Fibroblast of skin of abdomen (primary cell): ENCODE data around the gene B3GAT1. TPM values are rescaled to one million over a fixed set of nuclear protein-coding genes. Genes with fewer than 3 reads are reported as not detected.
"Not testable (repeated sequence)": the region's sequence is repeated elsewhere in the genome, so short reads cannot be mapped to it uniquely, and the experiment has no call there.

Experiments used
- DNase-seq: peaks from one replicate; pipeline ENCODE4 v3.0.0-alpha.2; 2013
- polyA plus RNA-seq, 2 experiments: library from polyadenylated mRNA; unstranded; fragments of 120-200 nt; gene quantifications; one replicate each; pipeline ENCODE4 v1.2.1, GENCODE V29; 2013; ENCODE audit not compliant: insufficient read length in 2 of 2

The B3GAT1 gene, protein sequence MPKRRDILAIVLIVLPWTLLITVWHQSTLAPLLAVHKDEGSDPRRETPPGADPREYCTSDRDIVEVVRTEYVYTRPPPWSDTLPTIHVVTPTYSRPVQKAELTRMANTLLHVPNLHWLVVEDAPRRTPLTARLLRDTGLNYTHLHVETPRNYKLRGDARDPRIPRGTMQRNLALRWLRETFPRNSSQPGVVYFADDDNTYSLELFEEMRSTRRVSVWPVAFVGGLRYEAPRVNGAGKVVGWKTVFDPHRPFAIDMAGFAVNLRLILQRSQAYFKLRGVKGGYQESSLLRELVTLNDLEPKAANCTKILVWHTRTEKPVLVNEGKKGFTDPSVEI
- not detected for polyA plus RNA-seq (2013, experiment 1 of 2; ENCODE audit: insufficient read length)
- not detected for polyA plus RNA-seq (2013, experiment 2 of 2; ENCODE audit: insufficient read length)

DNA sequence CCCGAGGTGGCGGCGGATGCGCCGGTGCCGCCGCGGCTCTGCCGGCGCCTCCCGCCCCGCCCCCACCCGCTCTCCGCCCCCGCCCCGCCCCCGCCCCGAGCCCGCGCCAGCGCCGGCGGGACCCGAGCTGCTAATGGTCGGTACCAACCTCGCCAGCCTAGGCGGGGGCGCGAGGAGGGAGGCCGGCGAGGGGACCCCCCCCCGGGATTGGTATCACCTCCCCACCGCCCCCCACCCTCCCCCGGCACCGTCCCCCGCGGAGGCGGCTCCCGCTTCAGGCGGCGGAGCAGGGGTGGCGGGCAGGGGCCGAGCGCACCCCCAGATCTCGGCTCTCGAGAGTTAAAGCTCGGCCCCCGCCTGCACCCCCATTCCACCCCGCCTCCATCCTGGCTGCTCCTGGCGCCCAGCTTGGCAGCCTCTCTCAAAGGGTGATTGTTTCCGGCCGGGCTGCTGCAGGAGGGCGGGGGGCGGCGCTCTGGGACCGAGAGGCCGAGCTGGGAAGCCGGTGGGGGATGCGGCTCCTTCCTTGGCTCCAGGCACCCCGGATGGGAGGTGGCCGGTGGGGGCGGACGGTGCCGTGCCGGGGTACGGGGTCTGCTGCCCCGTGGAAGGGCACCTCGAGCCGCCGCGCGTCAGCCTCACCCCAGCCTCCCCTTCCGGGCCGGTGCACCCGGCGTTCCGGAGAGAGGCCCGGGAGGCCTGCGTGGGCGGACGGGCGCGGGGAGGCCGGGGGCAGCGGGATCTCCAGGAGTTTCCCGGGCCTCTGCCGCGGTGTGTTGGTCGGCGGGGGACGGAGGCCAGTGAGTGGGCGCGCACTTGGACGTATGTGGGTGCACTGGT lies at the start of gene B3GAT1:
B3GAT1 (minus strand) TSS at position 40 of the 840 bp plus-strand sequence. CDS start 24,583 bp downstream, outside the sequence.
- no peak for DNase-seq

DNA sequence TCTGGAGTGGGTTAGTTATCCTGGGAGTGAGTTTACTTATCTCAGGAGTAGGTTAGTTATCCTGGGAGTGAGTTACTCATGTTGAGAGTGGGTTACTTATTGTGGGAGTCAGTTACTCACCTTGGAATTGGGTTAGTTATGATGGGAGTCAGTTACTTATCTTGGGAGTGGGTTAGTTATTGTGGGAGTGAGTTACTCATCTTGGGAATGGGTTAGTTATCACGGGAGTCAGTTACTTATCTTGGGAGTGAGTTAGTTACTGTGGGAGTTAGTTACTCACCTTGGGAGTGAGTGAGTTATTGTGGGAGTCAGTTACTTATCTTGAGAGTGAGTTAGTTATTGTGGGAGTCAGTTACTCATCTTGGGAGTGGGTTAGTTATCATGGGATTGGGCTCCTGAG lies 49.6 kb upstream of the B3GAT1 start:
- no peak for DNase-seq

DNA sequence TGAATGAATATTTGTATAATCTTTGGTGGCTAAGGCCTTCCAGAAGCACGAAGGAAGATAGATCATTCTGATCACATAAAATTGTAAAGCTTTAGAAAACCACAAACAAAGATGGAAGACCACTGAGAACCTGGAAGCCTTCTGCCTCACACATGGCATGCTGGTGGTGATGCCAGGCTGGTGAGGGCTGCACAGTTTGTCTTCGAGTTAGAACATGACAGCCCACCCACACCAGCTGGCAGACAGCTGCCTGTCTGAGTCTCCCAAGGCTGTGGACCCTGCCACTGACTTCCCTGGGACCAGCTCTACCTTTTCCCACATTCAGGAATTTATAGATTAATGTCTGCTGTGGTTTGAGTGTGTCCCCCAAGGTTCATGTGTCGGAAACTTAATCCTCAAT lies 48.8 kb upstream of the B3GAT1 start:
- no peak for DNase-seq

DNA sequence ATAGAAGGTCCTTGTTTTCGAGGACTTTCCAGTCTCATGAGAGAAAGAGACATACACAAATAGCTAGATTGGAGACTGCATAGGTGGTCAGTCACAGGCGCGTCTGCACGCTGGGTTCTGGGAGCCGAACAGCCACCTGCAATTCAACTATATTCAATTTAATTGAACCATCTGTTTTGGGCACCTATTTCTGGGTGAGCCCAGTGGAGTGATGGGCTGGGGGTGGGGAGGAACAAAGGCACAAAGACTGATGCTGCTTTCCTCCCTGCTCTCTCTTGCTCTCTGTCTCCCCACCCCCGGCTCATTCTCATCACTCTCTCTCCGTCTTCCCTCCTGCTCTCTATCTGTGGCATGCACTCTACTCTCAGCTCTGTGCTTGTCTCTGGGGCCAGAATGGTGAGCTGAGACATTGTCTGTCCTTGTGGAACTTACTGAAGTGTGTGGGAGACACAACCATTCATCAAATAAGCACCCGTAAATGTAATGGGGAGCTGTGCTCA lies 48.1 kb upstream of the B3GAT1 start:
- DNase-seq: no peak

DNA sequence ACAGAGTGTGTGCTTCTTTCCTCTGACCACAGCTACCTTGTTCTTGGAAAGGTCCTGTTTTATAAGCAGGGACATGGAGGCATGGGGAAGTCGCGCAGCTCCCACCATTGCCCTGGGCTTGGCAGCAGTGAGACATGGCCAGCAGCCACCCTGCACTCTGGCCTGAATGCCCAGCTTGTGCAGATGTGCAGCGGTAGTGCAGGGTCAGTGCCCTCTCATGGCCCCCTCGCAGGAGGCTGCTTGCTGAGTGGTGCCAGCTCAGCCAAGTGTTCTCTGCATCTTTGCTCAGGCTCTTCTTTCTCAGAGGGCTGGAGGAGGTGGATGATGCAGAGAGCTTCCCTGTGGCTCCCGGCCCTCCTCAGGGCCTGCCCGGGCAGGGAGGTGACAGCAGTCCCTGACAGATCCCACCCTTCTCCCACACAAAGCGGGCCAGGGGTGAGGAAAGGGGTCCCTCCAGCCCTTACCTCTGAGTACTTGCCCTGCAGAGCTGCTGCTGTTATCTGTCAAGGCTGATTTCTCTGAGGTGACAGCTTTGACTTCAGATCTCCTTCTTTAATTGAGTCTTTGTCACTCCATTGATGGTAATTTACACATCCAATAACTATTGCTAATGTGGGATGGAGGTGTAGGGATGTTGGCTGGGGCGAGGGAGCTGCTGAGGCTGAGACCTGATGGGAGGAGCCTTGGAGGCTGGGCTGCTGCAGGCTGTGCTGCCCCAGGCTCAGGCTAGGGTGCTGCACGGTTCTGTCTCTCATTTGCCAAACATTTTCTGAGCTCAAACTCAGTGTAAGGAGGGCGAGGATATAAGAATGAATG lies 47.4 kb upstream of the B3GAT1 start:
- DNase-seq: no peak

DNA sequence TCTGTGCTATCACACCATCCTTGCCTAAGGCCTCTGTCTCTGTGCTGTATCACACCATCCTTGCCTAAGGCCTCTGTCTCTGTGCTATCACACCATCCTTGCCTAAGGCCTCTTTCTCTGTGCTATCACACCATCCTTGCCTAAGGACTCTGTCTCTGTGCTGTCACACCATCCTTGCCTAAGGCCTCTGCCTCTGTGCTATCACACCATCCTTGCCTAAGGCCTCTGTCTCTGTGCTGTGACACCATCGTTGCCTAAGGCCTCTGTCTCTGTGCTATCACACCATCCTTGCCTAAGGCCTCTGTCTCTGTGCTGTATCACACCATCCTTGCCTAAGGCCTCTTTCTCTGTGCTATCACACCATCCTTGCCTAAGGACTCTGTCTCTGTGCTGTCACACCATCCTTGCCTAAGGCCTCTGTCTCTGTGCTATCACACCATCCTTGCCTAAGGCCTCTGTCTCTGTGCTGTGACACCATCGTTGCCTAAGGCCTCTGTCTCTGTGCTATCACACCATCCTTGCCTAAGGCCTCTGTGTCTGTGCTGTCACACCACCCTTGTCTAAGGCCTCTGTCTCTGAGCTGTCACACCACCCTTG lies 45.5 kb upstream of the B3GAT1 start:
- DNase-seq: not testable (repeated sequence)

DNA sequence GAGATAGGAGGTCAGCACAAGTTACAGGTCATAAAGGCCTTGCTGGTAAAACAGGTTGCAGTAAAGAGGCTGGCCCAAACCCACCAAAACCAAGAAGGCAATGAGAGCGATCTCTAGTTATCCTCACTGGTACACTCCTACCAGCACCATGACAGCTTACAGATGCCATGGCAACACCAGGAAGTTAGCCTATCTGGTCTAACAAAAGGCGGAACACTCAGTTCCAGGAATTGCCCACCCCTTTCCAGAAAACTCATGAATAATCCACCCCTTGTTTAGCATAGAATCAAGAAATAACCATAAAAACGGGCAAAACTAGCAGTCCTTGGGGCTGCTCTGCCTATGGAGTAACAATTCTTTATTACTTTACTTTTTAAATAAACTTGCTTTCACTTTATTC lies 43.5 kb upstream of the B3GAT1 start:
- no peak for DNase-seq

DNA sequence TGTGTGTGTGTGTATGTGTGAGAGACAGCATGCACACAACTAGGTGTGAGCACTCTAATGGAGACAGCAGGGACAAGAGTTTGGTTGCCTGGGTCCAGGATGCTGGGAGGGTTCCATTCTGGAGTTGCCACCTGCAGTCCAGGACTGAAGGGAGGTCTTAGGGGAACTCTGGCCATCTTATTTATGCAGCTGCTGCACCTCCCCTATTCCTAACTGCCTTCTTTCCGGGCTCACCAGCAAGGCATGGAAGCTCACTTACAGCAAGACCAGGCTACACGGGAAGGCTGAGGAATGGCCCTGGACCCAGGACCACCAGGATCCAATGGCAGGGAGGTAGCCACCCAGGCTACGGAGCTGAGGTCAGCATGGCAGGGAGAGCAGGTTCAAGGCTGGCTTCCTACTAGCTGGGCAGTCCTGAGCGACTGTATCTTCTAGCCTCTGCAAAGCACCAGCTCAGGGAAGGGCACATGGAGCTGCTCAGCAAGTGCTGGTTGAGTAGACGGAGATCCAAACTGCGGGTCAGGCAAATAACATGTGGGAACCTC lies 42.2 kb upstream of the B3GAT1 start:
- DNase-seq: no peak

DNA sequence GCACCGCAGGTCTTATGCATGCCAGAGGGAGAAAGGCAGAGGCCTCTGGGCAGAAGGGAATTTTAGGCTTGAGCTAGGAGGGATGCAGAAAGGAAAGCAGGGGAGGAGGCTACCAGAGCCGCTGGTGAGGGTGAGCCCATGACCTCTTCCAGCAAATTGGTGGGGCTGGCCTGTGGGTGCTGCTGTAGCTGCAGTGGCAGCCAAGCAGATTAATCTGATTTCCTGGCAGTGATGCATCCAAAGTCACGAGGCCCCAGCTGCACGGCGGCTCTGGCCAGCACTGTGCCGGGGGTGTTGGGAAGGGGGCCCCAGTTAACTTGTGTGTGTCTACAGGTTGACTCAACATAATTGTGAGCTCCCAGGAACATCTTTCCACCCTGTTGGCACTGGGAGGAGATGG lies 41.4 kb upstream of the B3GAT1 start:
- DNase-seq: no peak

DNA sequence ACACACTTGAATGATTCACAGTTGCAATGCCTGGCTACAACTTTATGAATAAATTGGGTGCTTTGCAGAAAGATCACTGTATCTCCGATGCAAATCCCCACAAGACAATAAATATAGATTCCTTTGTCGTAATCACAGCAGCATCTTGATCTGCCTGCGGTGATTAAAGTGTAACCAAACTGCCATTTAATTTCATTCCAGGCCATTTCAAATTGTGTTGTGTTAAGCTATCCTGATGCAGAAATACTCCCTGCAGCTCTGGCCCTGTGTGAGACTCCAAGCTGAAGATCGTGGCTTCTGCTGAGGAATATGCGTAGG lies 40.8 kb upstream of the B3GAT1 start:
- DNase-seq: no peak

DNA sequence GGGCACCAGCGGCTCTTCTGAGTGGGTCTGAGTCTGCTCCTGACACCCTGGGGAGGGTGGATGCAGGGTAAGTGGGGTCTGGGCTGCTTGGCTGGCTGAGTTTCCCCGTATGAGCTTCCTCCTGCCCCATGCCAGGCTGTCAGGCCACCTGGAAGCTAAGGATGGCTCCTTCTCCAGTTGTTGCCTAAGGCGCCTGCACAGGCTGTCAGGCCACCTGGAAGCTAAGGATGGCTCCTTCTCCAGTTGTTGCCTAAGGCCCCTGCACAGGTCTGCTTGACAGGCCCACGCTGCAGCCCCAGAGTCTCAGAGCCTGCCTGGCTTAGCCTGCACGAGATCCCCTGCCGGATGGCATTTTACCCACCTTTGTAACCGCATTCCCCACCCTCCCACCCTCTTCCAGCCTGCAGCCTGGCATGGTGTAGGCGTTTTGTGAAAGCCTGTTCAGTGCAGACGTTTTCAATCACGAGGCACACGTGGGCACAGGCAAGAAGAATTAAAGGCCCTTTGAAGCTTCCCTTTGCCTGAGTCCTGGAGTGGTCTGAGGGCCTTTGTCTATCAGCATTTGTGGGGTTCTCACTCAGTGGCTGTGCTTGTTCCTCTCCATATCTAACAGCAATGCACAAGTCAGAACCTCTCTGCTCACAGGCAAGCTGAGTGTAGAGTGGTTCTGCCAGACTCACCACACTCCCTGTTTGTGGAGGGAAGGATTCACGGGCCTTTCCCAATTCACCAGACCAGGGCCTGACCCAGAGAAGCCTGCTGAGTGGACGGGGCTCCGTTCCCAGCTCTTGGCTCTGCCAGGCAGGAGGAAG lies 40.2 kb upstream of the B3GAT1 start:
- no peak for DNase-seq

DNA sequence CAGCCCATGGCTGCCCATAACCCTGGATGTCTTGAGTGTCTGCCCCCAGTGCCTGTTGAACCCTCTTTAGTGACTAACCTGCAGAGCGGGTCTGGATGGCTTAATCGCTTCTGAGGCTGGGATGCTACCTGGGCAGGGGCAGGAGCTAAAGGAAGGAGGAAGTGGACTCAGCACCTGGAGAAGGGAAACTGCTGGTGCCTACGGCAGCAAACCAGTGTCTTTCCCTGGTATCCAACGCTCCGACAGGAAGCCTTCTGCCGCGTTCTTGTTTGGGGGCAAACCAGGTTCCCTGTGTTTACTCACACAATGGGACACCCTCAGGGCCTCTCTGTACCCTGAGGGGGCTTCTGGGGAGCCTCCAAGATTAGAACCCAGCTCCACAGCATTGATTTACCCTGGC lies 38.1 kb upstream of the B3GAT1 start:
- DNase-seq: no peak

DNA sequence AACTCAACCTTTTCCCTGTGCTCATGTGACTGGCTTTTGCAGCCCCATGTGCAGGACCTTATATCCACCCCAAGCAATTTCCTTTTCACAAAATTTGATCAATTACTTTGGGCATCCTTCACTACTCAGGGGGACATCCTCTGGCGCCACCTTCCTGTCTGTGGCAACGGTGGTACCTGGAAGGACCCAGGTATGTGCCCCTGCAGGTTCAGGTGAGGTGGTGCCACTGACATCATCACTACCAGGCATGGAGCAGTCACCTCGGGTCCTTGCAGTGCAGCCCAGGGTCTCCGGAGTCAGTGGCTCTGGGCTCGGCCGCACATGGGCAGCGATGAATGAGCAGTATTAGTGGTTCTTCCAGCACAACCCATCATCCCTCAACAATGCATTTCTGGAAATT lies 37.7 kb upstream of the B3GAT1 start:
- no peak for DNase-seq

DNA sequence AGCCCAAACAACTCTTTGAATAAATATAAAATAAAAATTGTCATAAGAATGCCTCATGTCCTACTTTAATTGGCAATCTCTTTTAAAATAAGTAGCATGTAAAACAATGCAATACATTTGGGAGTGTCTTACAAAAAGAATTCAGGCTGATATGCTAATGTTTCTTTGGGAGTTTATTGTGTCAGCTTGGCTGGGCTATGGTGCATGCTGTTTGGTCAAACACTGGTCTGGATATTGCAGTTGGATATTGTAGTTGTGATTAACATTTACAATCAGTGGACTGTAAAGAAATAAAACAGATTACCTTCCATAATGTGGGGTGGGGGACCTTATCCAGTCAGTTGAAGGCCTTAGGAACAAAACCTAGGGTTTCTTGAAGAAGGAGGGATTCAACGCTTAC lies 37.0 kb upstream of the B3GAT1 start:
- no peak for DNase-seq

DNA sequence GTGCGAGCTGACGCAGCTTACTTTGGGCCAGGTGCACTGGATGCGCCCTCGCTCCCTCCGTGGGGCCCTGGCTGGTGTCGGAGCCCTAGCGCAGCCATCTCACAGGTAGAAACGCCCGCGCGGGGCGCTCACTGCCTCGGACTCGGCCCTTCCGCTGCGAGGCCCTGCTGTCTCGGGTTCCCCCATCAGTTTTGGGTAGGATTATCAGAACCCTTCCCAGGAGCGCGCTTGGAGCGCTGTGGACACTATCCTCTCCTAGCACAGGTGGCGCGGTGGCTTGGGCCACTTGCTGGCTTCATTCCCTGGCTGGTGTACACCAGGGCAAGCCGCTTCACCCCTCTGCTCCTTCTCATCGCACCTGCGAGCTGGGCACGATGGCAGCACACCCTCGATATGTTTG lies 35.7 kb upstream of the B3GAT1 start:
- DNase-seq: no peak

DNA sequence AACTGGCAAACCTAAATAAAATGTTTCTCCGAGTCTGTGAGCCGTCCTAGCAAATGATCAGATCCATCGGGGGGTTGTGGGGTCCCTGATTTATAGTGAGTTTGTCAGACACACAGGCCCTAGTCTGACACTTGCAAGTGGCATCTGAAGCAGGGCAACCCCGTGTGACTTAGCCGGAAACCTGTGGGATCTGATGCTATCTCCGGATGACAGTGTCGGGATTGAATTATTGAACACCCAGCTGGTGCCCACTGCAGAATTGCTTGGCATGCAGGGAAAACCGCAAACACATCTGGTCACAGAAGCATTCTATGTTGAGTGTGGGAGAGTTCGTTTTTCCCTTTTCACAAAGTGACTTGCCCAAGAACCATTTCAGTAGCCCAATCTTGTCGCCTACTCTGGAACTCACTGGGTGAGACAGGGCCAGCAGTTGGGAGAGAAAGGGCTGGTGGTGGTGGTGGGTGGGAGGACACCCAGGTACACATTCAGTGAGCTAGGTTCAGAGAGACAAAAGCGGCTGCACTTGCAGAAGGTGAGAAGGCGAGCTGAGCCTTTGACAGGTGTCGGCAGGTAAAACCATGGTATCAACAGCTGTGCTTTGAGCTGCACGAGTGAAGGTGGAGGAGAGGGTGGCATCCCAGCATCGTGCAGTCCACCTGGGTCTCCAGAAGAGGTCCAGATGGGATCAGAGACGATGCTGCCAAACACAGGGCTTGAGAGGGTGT lies 33.7 kb upstream of the B3GAT1 start:
- DNase-seq: no peak

DNA sequence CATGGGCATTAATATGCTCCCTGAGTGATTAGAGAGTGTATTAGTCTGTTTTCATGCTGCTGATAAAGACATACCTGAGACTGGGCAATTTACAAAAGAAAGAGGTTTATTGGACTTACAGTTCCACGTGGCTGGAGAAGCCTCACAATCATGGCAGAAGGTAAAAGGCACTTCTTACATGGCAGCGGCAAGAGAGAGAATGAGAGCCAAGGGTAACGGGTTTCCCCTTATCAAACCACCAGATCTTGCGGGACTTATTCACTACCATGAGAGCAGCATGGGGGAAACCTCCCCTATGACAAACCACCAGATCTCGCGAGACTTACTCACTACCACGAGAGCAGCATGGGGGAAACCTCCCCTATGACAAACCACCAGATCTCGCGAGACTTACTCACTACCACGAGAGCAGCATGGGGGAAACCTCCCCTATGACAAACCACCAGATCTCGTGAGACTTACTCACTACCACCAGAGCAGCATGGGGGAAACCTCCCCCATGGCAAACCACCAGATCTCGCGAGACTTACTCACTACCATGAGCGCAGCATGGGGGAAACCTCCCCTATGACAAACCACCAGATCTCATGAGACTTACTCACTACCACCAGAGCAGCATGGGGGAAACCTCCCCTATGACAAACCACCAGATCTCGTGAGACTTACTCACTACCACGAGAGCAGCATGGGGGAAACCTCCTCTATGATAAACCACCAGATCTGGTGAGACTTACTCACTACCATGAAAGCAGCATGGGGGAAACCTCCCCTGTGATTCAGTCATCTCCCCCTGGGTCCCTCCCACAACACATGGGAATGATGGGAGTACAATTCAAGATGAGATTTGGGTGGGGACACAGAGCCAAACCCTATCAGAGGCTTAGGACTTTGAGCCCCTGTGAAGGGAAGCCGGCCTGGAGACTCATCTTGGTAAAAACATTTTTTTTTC lies 32.4 kb upstream of the B3GAT1 start:
- DNase-seq: not testable (repeated sequence)

DNA sequence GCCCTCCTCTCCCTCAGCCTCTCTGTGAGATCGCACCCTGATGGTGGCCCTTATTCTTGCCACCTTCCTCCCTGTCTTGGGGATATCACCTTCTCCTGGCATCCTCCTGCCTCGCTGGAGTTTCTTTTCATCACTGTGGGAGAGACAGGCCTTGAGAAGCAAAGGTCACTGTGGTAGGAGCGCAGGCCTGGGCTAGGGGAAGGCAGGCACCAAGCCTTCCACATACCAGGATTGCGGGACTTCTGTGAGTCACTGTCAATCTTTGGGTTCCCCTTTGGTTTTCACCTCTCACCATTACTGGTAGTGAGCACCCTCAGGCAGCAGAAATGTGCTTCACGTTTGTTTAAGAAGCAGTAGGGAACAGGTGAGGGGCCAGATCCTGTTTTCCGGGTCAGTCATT lies 31.2 kb upstream of the B3GAT1 start:
- DNase-seq: no peak

DNA sequence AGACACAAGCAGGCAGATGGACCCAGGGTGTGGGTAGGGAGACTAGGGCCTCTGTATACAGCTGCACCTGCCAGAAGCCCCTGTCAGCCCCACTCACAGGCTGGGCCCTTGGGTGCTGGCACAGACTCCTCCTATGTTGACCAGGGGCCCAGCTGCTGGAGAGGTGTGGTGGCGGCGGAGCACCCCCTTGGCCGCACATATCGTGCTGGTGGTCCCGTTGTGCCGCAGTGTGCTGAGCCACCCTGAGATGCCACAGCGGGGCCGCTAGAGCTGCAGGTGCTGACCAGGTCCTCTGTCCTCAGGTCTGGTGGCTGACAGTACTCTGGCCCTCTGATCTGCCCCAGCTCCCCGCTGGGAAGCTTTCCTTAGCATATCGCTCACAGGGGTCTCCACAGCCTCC lies 30.2 kb upstream of the B3GAT1 start:
- DNase-seq: no peak
